GM12801 (cell line): ENCODE measurements around the gene SLC30A10.

Experiments
- CTCF ChIP-seq: IDR thresholded peaks from one replicate; pipeline ENCODE4 v1.5.1; 2011; ENCODE audit warnings: control low read depth; ENCODE audit not compliant: insufficient read length; ENCODE audit errors: extremely low read depth

The SLC30A10 gene

GRCh38 chr1:219907772-219908070, 20.6 kb downstream of the SLC30A10 start:
- TF ChIP-seq CTCF = no peak

GRCh38 chr1:219906924-219907771, 21.2 kb downstream of the SLC30A10 start:
- no peak for TF ChIP-seq CTCF

- no peak for TF ChIP-seq CTCF
Measured at GRCh38 chr1:219905524-219905923, 22.8 kb downstream of the SLC30A10 start.

- TF ChIP-seq CTCF = no peak
Measured at GRCh38 chr1:219904934-219905333, 23.4 kb downstream of the SLC30A10 start.

GRCh38 chr1:219903353-219903871, 24.9 kb downstream of the SLC30A10 start:
- no peak for TF ChIP-seq CTCF

GRCh38 chr1:219902951-219903350, 25.4 kb downstream of the SLC30A10 start:
- no peak for TF ChIP-seq CTCF

- no peak for TF ChIP-seq CTCF
Measured at GRCh38 chr1:219900882-219901281, 27.5 kb downstream of the SLC30A10 start.

- TF ChIP-seq CTCF = no peak
Measured at GRCh38 chr1:219900201-219900600, 28.2 kb downstream of the SLC30A10 start.
